Endothelial cell (in vitro differentiated cells): ENCODE data around the gene PCSK1N. TPM values are rescaled to one million over a fixed set of nuclear protein-coding genes. Genes with fewer than 3 reads are reported as not detected.

Source experiments
- DNase-seq: peaks from one replicate; pipeline ENCODE4 v3.0.0; 2021; ENCODE audit warnings: low spot score
- H3K27ac Mint-ChIP-seq: one replicate; pipeline ENCODE4 v1.8.0; 2021; ENCODE audit warnings: mixed read lengths, inconsistent platforms; ENCODE audit not compliant: unreplicated experiment
- H3K27me3 Mint-ChIP-seq: one replicate; pipeline ENCODE4 v1.8.0; 2021; ENCODE audit warnings: mild to moderate bottlenecking, moderate library complexity, mixed read lengths, inconsistent platforms; ENCODE audit not compliant: unreplicated experiment
- H3K36me3 Mint-ChIP-seq: one replicate; pipeline ENCODE4 v1.8.0; 2021; ENCODE audit warnings: mild to moderate bottlenecking, low read depth, mixed read lengths, inconsistent platforms; ENCODE audit not compliant: unreplicated experiment
- H3K4me1 Mint-ChIP-seq: one replicate; pipeline ENCODE4 v1.8.0; 2021; ENCODE audit warnings: mild to moderate bottlenecking, mixed read lengths, inconsistent platforms; ENCODE audit not compliant: unreplicated experiment
- H3K4me3 Mint-ChIP-seq: one replicate; pipeline ENCODE4 v1.8.0; 2021; ENCODE audit warnings: mild to moderate bottlenecking, mixed read lengths, inconsistent platforms; ENCODE audit not compliant: unreplicated experiment
- H3K9me3 Mint-ChIP-seq: one replicate; pipeline ENCODE4 v1.8.0; 2021; ENCODE audit warnings: mixed read lengths, inconsistent platforms; ENCODE audit not compliant: unreplicated experiment
- CTCF ChIP-seq: fragments of 200-600 bp; sonication (generic); IDR thresholded peaks from one replicate; pipeline ENCODE4 v1.5.0; 2021; ENCODE audit warnings: antibody characterized with exemption; ENCODE audit not compliant: unreplicated experiment
- total RNA-seq: library from RNA; stranded (reverse); fragmentation: NEBNext Ultra II Directional; extraction: Animal tissue kit (Norgen Biotek cat#: 25700); gene quantifications from one replicate; pipeline ENCODE4 v1.2.1, GENCODE V29; 2021; ENCODE audit not compliant: unreplicated experiment

Gene PCSK1N
- total RNA-seq, 1 donor from 2014 or later = 2.0 TPM

GRCh38 chrX:48813644-48814043, 21.8 kb downstream of the PCSK1N start:
- no peak overlapping the region for H3K27ac Mint-ChIP-seq
- no peak overlapping the region for H3K4me3 Mint-ChIP-seq
- H3K4me1 Mint-ChIP-seq = no peaks in the 10 kb centered on the region
- H3K9me3 Mint-ChIP-seq = no peaks in the 10 kb centered on the region
- H3K36me3 Mint-ChIP-seq = peaks cover 7% of the 10 kb centered on the region
- DNase-seq = no peak
- no peak for TF ChIP-seq CTCF
- H3K27me3 Mint-ChIP-seq = no peaks in the 10 kb centered on the region

GRCh38 chrX:48806081-48806480, 29.3 kb downstream of the PCSK1N start:
- no peaks in the 10 kb centered on the region for H3K9me3 Mint-ChIP-seq
- H3K4me3 Mint-ChIP-seq = no peak overlapping the region
- H3K27me3 Mint-ChIP-seq = peaks cover 7% of the 10 kb centered on the region
- H3K36me3 Mint-ChIP-seq = peaks cover 10% of the 10 kb centered on the region
- TF ChIP-seq CTCF = no peak
- H3K4me1 Mint-ChIP-seq = no peaks in the 10 kb centered on the region
- no peak for DNase-seq
- H3K27ac Mint-ChIP-seq = no peak overlapping the region

- DNase-seq = no peak
- Mint-ChIP-seq H3K9me3 (no peaks in the 10 kb centered on the region), H3K27ac (peak overlapping the region; percentile 36), H3K4me1 (peaks cover 5% of the 10 kb centered on the region), H3K4me3 (peak overlapping the region; percentile 97), H3K27me3 (peaks cover 7% of the 10 kb centered on the region), H3K36me3 (peaks cover 10% of the 10 kb centered on the region)
- no peak for TF ChIP-seq CTCF
Measured at GRCh38 chrX:48802905-48803200, 32.6 kb downstream of the PCSK1N start.

- no peak for TF ChIP-seq CTCF
- H3K9me3 Mint-ChIP-seq = no peaks in the 10 kb centered on the region
- H3K4me1 Mint-ChIP-seq = peaks cover 5% of the 10 kb centered on the region
- H3K27me3 Mint-ChIP-seq = peaks cover 7% of the 10 kb centered on the region
- H3K36me3 Mint-ChIP-seq = peaks cover 10% of the 10 kb centered on the region
- H3K4me3 Mint-ChIP-seq = peak overlapping the region; percentile 97
- peak overlapping the region; percentile 98 for H3K27ac Mint-ChIP-seq
- DNase-seq = peak; percentile 65
Measured at GRCh38 chrX:48802089-48802904, 33.1 kb downstream of the PCSK1N start.

GRCh38 chrX:48801280-48802088, 33.9 kb downstream of the PCSK1N start, which contains the start of gene HDAC6:
Gene HDAC6 (plus strand): TSS chrX:48802067. CDS start chrX:48802693, 626 bp downstream.
- Mint-ChIP-seq H3K27ac (peak within 1 kb of the TSS; percentile 98), H3K4me1 (peaks cover 5% of the 10 kb centered on the region), H3K9me3 (no peaks in the 10 kb centered on the region), H3K36me3 (peaks cover 10% of the 10 kb centered on the region), H3K27me3 (peaks cover 7% of the 10 kb centered on the region), H3K4me3 (peak within 1 kb of the TSS; percentile 97)
- no peak for TF ChIP-seq CTCF
- peak; percentile 86 for DNase-seq
